HEK293 (cell line): ENCODE measurements around the gene ADM5.

Experiments
- CTCF ChIA-PET: fragments of 350-600 bp; formaldehyde crosslinking; extraction: SDS; loops from one replicate; lab custom pipeline; 2021; ENCODE audit warnings: antibody characterized with exemption; lab: Yijun Ruan, JAX
- POLR2A ChIA-PET: fragments of 300-600 bp; formaldehyde crosslinking; extraction: SDS; loops from one replicate; lab custom pipeline; 2020; ENCODE audit warnings: antibody characterized with exemption, inconsistent platforms; lab: Yijun Ruan, JAX
- H3K27ac ChIP-seq: fragments of 200-500 bp; sonication (Bioruptor generic); 2 replicates; pipeline ENCODE4 v1.5.1; 2014; ENCODE audit warnings: low read depth, low read length, control low read depth, inconsistent platforms; ENCODE audit errors: extremely low read depth
- H3K36me3 ChIP-seq, 2 experiments: fragments of 200-500 bp in 1 of 2; sonication (Bioruptor generic) in 1 of 2; 1 replicate in 1 of 2; 2 replicates in 1 of 2; pipeline ENCODE4 v1.5.1; 2014 to 2017; ENCODE audit warnings: inconsistent platforms in 2 of 2, low read length in 2 of 2; ENCODE audit not compliant: control insufficient read depth in 2 of 2, insufficient read depth in 1 of 2
- H3K4me1 ChIP-seq: fragments of 200-500 bp; sonication (Bioruptor generic); 2 replicates; pipeline ENCODE4 v1.5.1; 2014; ENCODE audit warnings: mild to moderate bottlenecking, low read length, inconsistent platforms; ENCODE audit not compliant: control insufficient read depth, insufficient read depth
- H3K4me3 ChIP-seq: 2 replicates; pipeline ENCODE4 v1.5.1; 2011; ENCODE audit warnings: low read depth, mild to moderate bottlenecking, control low read depth, low read length, moderate library complexity
- H3K9me3 ChIP-seq: fragments of 200-500 bp; sonication (Bioruptor generic); 2 replicates; pipeline ENCODE4 v1.5.1; 2014; ENCODE audit warnings: low read depth, low read length, inconsistent platforms; ENCODE audit not compliant: control insufficient read depth, insufficient read depth
- BCL11B ChIP-seq: fragments of 450-650 bp; formaldehyde crosslinking; IDR thresholded peaks from 2 replicates; pipeline ENCODE4 v1.5.1; 2016; ENCODE audit warnings: low read depth, missing biosample characterization, missing genetic modification characterization
- KLF16 ChIP-seq: fragments of 450-650 bp; formaldehyde crosslinking; IDR thresholded peaks from 2 replicates; pipeline ENCODE4 v1.5.1; 2017; ENCODE audit warnings: missing biosample characterization, missing genetic modification characterization
- ZBTB1 ChIP-seq: fragments of 450-650 bp; formaldehyde crosslinking; IDR thresholded peaks from 2 replicates; pipeline ENCODE4 v1.5.1; 2016; ENCODE audit warnings: missing biosample characterization, missing genetic modification characterization
- ZIC2 ChIP-seq: fragments of 450-650 bp; formaldehyde crosslinking; IDR thresholded peaks from 2 replicates; pipeline ENCODE4 v1.5.1; 2016; ENCODE audit warnings: missing biosample characterization, missing genetic modification characterization
- ZNF138 ChIP-seq: fragments of 450-650 bp; formaldehyde crosslinking; IDR thresholded peaks from 2 replicates; pipeline ENCODE4 v1.5.1; 2016; ENCODE audit warnings: missing biosample characterization, missing genetic modification characterization, borderline replicate concordance
- ZNF155 ChIP-seq: fragments of 450-650 bp; formaldehyde crosslinking; IDR thresholded peaks from 2 replicates; pipeline ENCODE4 v1.5.1; 2016; ENCODE audit warnings: missing biosample characterization, missing genetic modification characterization
- ZNF157 ChIP-seq: fragments of 450-650 bp; formaldehyde crosslinking; IDR thresholded peaks from 2 replicates; pipeline ENCODE4 v1.5.1; 2016; ENCODE audit warnings: missing biosample characterization, missing genetic modification characterization
- ZNF169 ChIP-seq: fragments of 450-650 bp; formaldehyde crosslinking; IDR thresholded peaks from 2 replicates; pipeline ENCODE4 v1.5.1; 2016; ENCODE audit warnings: missing biosample characterization, missing genetic modification characterization
- ZNF510 ChIP-seq: fragments of 450-650 bp; formaldehyde crosslinking; IDR thresholded peaks from 2 replicates; pipeline ENCODE4 v1.5.1; 2018; ENCODE audit warnings: mild to moderate bottlenecking, missing genetic modification characterization, missing biosample characterization; ENCODE audit not compliant: insufficient replicate concordance
- ZNF549 ChIP-seq: fragments of 450-650 bp; IDR thresholded peaks from 2 replicates; pipeline ENCODE4 v1.5.1; 2018; ENCODE audit warnings: missing biosample characterization, missing genetic modification characterization, mild to moderate bottlenecking, inconsistent platforms, moderate library complexity
- ZNF561 ChIP-seq: fragments of 450-650 bp; IDR thresholded peaks from 2 replicates; pipeline ENCODE4 v1.5.1; 2018; ENCODE audit warnings: missing biosample characterization, missing genetic modification characterization, borderline replicate concordance
- ZNF585B ChIP-seq: fragments of 450-650 bp; formaldehyde crosslinking; IDR thresholded peaks from 2 replicates; pipeline ENCODE4 v1.5.1; 2016; ENCODE audit warnings: missing biosample characterization, missing genetic modification characterization
- ZNF654 ChIP-seq: fragments of 450-650 bp; formaldehyde crosslinking; IDR thresholded peaks from 2 replicates; pipeline ENCODE4 v1.5.1; 2016; ENCODE audit warnings: low read depth, missing biosample characterization, missing genetic modification characterization
- ZNF830 ChIP-seq: fragments of 450-650 bp; IDR thresholded peaks from 2 replicates; pipeline ENCODE4 v1.5.0; 2018; ENCODE audit warnings: missing biosample characterization, missing genetic modification characterization, low read depth, mild to moderate bottlenecking, moderate library complexity
- TF ChIP-seq, protein P1 (sequence below): fragments of 450-650 bp; formaldehyde crosslinking; IDR thresholded peaks from 2 replicates; pipeline ENCODE4 v1.5.1; 2016; ENCODE audit warnings: missing biosample characterization, missing genetic modification characterization
- TF ChIP-seq, protein P2 (sequence below): fragments of 450-650 bp; IDR thresholded peaks from 2 replicates; pipeline ENCODE4 v1.5.1; 2018; ENCODE audit warnings: missing biosample characterization, mild to moderate bottlenecking, missing genetic modification characterization
- TF ChIP-seq, protein P3 (sequence below): fragments of 450-650 bp; formaldehyde crosslinking; IDR thresholded peaks from 2 replicates; pipeline ENCODE4 v1.5.1; 2016; ENCODE audit warnings: missing biosample characterization, missing genetic modification characterization, low read depth
- TF ChIP-seq, protein P4 (sequence below): fragments of 450-650 bp; formaldehyde crosslinking; IDR thresholded peaks from 2 replicates; pipeline ENCODE4 v1.5.1; 2016; ENCODE audit warnings: missing biosample characterization, missing genetic modification characterization
- TF ChIP-seq, protein P5 (sequence below): fragments of 450-650 bp; formaldehyde crosslinking; IDR thresholded peaks from 2 replicates; pipeline ENCODE4 v1.5.1; 2016; ENCODE audit warnings: missing biosample characterization, missing genetic modification characterization
- TF ChIP-seq, protein P6 (sequence below): fragments of 450-650 bp; formaldehyde crosslinking; IDR thresholded peaks from 2 replicates; pipeline ENCODE4 v1.5.1; 2016; ENCODE audit warnings: missing biosample characterization, missing genetic modification characterization

ADM5 gene

DNA sequence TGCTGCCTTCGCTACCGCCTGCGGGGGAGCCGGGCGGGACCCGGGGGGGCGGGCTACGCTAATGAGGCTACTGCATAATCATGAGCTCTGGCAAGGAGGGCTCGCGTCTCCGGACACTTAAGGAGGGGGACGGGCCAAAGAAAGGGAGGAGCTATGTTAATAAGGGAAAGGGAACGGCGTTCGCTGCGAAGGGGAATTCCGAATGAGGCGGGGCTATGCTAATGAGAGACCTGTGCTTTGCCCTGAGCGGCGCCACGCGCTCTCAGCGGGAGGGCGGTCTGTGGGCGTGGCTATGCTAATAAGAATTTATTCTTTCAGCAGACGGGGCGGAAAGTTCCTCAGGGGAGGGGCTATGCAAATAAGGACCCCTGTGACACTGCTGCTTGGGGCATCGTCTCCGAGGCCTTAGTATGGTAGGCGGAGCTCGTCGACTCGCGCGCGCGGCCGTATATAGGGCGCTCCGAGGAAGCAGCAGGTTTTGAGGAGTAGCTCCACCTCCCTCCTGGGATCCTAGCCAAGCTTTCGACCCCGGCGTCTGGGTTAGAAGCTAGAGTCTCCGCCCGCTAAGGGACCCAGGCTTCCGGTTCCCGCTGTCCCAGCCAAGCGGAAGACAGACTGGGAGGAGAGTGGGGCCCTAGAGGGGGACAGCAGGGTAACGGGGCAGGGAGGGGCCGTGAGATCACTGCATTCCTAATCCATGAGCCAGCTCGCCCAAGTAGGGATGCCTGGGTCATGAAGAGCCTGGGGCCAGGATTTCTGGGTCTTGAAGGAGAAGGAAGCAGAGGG, 49.1 kb upstream of the ADM5 start, which contains the start of gene RRAS (continued):
- TF ChIP-seq, protein P1, sequence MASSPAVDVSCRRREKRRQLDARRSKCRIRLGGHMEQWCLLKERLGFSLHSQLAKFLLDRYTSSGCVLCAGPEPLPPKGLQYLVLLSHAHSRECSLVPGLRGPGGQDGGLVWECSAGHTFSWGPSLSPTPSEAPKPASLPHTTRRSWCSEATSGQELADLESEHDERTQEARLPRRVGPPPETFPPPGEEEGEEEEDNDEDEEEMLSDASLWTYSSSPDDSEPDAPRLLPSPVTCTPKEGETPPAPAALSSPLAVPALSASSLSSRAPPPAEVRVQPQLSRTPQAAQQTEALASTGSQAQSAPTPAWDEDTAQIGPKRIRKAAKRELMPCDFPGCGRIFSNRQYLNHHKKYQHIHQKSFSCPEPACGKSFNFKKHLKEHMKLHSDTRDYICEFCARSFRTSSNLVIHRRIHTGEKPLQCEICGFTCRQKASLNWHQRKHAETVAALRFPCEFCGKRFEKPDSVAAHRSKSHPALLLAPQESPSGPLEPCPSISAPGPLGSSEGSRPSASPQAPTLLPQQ (tag by site-specific recombination): peak; percentile 98
- TF ChIP-seq ZIC2: peak; percentile 58
- TF ChIP-seq, protein P2, sequence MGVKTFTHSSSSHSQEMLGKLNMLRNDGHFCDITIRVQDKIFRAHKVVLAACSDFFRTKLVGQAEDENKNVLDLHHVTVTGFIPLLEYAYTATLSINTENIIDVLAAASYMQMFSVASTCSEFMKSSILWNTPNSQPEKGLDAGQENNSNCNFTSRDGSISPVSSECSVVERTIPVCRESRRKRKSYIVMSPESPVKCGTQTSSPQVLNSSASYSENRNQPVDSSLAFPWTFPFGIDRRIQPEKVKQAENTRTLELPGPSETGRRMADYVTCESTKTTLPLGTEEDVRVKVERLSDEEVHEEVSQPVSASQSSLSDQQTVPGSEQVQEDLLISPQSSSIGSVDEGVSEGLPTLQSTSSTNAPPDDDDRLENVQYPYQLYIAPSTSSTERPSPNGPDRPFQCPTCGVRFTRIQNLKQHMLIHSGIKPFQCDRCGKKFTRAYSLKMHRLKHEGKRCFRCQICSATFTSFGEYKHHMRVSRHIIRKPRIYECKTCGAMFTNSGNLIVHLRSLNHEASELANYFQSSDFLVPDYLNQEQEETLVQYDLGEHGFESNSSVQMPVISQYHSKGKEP: peak; percentile 53
- no peak for TF ChIP-seq ZNF830 (tag by site-specific recombination)
- TF ChIP-seq, protein P3, sequence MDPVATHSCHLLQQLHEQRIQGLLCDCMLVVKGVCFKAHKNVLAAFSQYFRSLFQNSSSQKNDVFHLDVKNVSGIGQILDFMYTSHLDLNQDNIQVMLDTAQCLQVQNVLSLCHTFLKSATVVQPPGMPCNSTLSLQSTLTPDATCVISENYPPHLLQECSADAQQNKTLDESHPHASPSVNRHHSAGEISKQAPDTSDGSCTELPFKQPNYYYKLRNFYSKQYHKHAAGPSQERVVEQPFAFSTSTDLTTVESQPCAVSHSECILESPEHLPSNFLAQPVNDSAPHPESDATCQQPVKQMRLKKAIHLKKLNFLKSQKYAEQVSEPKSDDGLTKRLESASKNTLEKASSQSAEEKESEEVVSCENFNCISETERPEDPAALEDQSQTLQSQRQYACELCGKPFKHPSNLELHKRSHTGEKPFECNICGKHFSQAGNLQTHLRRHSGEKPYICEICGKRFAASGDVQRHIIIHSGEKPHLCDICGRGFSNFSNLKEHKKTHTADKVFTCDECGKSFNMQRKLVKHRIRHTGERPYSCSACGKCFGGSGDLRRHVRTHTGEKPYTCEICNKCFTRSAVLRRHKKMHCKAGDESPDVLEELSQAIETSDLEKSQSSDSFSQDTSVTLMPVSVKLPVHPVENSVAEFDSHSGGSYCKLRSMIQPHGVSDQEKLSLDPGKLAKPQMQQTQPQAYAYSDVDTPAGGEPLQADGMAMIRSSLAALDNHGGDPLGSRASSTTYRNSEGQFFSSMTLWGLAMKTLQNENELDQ (tag by site-specific recombination): 0 out of 2 replicates have a peak, but pooled peaks have one; percentile 30
- TF ChIP-seq KLF16: peak; percentile 62; the same call in 1 of the 2 replicates
- peak; percentile 24; the same call in 1 of the 2 replicates for TF ChIP-seq ZNF561 (tag by site-specific recombination)
- TF ChIP-seq, protein P4, sequence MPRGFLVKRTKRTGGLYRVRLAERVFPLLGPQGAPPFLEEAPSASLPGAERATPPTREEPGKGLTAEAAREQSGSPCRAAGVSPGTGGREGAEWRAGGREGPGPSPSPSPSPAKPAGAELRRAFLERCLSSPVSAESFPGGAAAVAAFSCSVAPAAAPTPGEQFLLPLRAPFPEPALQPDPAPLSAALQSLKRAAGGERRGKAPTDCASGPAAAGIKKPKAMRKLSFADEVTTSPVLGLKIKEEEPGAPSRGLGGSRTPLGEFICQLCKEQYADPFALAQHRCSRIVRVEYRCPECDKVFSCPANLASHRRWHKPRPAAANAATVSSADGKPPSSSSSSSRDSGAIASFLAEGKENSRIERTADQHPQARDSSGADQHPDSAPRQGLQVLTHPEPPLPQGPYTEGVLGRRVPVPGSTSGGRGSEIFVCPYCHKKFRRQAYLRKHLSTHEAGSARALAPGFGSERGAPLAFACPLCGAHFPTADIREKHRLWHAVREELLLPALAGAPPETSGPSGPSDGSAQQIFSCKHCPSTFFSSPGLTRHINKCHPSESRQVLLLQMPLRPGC (tag by site-specific recombination): 0 out of 2 replicates have a peak, but pooled peaks have one; percentile 43
- TF ChIP-seq ZNF169 (tag by site-specific recombination): no peak
- TF ChIP-seq, all 188 proteins: peak for 71

DNA sequence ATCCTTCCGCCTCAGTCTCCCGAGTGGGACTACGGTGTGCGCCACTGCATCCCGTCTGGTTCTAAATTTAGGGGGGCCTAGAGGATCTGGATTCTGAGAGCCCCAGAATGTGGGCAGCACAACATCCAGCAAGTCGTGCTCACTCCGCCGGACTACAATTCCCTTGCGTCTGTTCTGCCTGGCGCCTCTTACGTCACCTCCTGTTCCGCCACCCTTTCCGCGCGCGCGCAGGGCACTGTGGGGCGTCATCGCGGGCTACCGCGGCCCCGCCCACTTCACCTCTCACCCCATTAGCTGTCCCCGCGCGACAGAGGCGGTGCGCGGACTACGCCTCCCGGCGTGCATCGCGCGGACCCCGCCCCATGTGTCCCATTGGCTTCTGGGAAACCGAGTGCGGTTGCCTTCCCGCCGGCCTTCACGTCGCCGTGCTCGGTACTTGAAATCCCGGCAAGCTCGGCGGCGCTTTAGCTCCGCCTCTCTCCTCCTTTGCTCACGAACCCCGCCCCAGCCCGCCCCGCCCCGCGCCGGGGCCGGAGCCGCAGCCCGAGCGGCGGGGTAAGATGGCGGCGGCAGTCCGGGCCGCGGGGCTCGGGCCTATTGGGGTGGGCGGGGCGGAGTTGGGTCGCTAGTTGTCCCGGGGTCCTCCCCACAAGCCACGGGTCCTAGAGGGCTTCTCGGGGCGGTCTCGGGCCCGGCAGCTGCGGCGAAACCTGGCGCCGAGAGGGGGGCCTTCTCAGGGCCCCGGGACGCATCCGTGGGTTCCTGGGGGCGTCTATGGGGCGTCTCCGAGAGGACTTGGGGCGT, 47.5 kb upstream of the ADM5 start, which contains the start of gene SCAF1:
Gene SCAF1 (plus strand): TSS at position 522 of the 804 bp plus-strand sequence. CDS start 2,818 bp downstream, outside the sequence.
- H3K9me3 ChIP-seq: no peaks in the 10 kb centered on the region
- H3K4me3 ChIP-seq: peak within 1 kb of the TSS; percentile 78
- H3K27ac ChIP-seq: peak within 1 kb of the TSS; percentile 98
- ChIA-PET POLR2A (interaction anchor here (0.6 to 3.5 kb wide), 18 partner anchors 12 to 228 kb away, joined by 3 to 124 read pairs (median 4); partner anchors contain the start of genes BCL2L12, FUZ, IRF3 and NOSIP), CTCF (interaction anchor here (0.7 to 6.5 kb wide), 3 partner anchors 31 to 423 kb away, joined by 3 to 59 read pairs (median 9); no protein-coding TSS in a partner anchor)
- H3K4me1 ChIP-seq: peaks cover 31% of the 10 kb centered on the region
- H3K36me3 ChIP-seq: peaks cover 5 to 33% of the 10 kb centered on the region in 2 experiments; a peak in 2 of 3 replicates
- TF ChIP-seq ZNF510 (tag by site-specific recombination) (no peak), ZNF549 (no peak), ZNF157 (tag by site-specific recombination) (no peak), ZNF155 (tag by site-specific recombination) (no peak), BCL11B (peak; percentile 78; the same call in 1 of the 2 replicates), ZBTB1 (no peak), ZNF585B (tag by site-specific recombination) (no peak), ZNF654 (tag by site-specific recombination) (no peak), ZNF138 (tag by site-specific recombination) (no peak)
- TF ChIP-seq, protein P5, sequence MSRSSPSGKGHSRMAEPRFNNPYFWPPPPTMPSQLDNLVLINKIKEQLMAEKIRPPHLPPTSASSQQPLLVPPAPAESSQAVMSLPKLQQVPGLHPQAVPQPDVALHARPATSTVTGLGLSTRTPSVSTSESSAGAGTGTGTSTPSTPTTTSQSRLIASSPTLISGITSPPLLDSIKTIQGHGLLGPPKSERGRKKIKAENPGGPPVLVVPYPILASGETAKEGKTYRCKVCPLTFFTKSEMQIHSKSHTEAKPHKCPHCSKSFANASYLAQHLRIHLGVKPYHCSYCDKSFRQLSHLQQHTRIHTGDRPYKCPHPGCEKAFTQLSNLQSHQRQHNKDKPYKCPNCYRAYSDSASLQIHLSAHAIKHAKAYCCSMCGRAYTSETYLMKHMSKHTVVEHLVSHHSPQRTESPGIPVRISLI (tag by site-specific recombination): peak; percentile 66; the same call in 1 of the 2 replicates
- TF ChIP-seq, protein P6, sequence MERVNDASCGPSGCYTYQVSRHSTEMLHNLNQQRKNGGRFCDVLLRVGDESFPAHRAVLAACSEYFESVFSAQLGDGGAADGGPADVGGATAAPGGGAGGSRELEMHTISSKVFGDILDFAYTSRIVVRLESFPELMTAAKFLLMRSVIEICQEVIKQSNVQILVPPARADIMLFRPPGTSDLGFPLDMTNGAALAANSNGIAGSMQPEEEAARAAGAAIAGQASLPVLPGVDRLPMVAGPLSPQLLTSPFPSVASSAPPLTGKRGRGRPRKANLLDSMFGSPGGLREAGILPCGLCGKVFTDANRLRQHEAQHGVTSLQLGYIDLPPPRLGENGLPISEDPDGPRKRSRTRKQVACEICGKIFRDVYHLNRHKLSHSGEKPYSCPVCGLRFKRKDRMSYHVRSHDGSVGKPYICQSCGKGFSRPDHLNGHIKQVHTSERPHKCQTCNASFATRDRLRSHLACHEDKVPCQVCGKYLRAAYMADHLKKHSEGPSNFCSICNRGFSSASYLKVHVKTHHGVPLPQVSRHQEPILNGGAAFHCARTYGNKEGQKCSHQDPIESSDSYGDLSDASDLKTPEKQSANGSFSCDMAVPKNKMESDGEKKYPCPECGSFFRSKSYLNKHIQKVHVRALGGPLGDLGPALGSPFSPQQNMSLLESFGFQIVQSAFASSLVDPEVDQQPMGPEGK: peak; percentile 45; the same call in 1 of the 2 replicates
